ENCODE measurements around the gene GAB2. TPM values are rescaled to one million over a fixed set of nuclear protein-coding genes. Genes with fewer than 3 reads are reported as not detected.
A peak's percentile ranks its signal among the peaks of the same experiment; 100 is the strongest.

The GAB2 gene
- total and polyA plus RNA-seq, 2 of the 4 experiments (the other 2 are of a cell fraction), result 3.3 to 5.9 TPM

DNA sequence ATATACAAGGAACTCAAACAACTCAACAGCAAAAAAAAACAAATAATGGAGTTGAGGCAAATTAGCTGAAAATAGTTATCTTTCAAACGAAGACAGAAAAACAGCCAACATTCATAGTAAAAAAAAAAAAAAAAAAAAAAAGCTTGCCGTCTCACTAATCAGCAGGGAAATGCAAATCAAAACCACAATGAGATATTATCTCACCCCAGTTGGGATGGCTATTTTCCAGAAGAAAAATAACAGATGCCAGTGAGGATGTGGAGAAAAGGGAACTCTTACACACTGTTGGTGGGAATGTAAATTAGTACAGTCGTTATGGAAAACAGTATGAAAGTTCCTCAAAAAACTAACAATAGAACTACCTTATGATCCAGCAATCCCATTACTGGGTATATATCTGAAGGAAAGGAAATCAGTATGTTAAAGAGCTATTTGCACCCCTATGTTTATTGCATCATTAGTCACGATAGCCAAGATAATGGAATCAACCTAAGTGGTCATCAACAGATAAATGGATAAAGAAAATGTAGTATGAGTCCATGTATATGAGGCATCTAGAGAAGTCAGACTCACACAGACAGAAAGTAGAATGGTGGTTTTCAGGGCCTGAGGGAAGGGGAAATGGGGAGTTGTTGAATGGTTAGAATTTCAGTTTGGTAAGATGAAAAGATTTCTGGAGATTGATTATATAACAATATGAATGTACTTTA, 172.9 kb downstream of the GAB2 start:
- H3K79me1 ChIP-seq (ENCODE audit: low read depth in 1 of 2, low read length in 2 of 2), result peaks cover 0 to 4% of the 10 kb centered on the region in 2 experiments; a peak in 1 of 4 replicates
- no peaks in the 10 kb centered on the region for H3K4me1 ChIP-seq (ENCODE audit: control insufficient read depth, insufficient read depth, low read length)
- ChIA-PET CTCF (no interaction called here), POLR2A (ENCODE audit: unreplicated experiment) (no interaction called here)
- H4K91ac ChIP-seq (ENCODE audit: insufficient read depth, low read depth, low read length), result no peak overlapping the region
- H2BK5ac ChIP-seq (ENCODE audit: low read depth, low read length, poor library complexity, severe bottlenecking), result no peak overlapping the region
- no peak overlapping the region for H2BK20ac ChIP-seq (ENCODE audit: low read depth, low read length)
- no TSS peak for BruUV-seq (replicated peaks)
- no peak overlapping the region for H3K56ac ChIP-seq (ENCODE audit: extremely low read depth, insufficient read depth, low read length)
- H3K27me3 ChIP-seq (ENCODE audit: control insufficient read depth, insufficient read depth, low read length), result no peaks in the 10 kb centered on the region
- no peak overlapping the region for H4K5ac ChIP-seq (ENCODE audit: low read depth, low read length)
- no CpG with 5 or more reads among the region's 4 CpGs for WGBS, 2 experiments (ENCODE audit: extremely low coverage in 2 of 2, insufficient read length in 1 of 2)
- H2AK5ac ChIP-seq (ENCODE audit: low read depth, low read length), result no peak overlapping the region
- no peaks in the 10 kb centered on the region for H3K9me1 ChIP-seq (ENCODE audit: insufficient read depth, low read length)
- TF ChIP-seq CEBPB (IDR thresholded peaks at IDR 0.05; ENCODE audit: low read depth, low read length) (peak; percentile 31), MXI1 (IDR thresholded peaks at IDR 0.05; ENCODE audit: borderline replicate concordance, low read depth, low read length) (no peak), MAZ (IDR thresholded peaks at IDR 0.05; ENCODE audit: borderline replicate concordance, low read depth, low read length) (no peak), SMC3 (IDR thresholded peaks at IDR 0.05; ENCODE audit: low read depth, low read length) (no peak), RCOR1 (IDR thresholded peaks at IDR 0.05; ENCODE audit: insufficient replicate concordance, low read length) (no peak)
- peaks cover under 1% of the 10 kb centered on the region; the same call in 1 of the 2 replicates for H4K20me1 ChIP-seq (ENCODE audit: insufficient read depth, low read length)
- H3K18ac ChIP-seq (ENCODE audit: low read depth, low read length), result no peak overlapping the region
- H3K14ac ChIP-seq (replicated peaks; ENCODE audit: low read depth, low read length), result no peak overlapping the region
- no peak overlapping the region for H2BK120ac ChIP-seq (ENCODE audit: low read depth, low read length)
- no peak overlapping the region for H3K4me3 ChIP-seq (ENCODE audit: insufficient read depth, low read depth, low read length)
- no peak overlapping the region for H2AFZ ChIP-seq (replicated peaks; ENCODE audit: low read length, poor library complexity)
- no peak overlapping the region for H4K8ac ChIP-seq (ENCODE audit: low read depth in 2 of 2, low read length in 2 of 2)
- 0 out of 2 replicates have a peak, but pooled peaks cover 5% of the 10 kb centered on the region for H3K9me3 ChIP-seq (ENCODE audit: control insufficient read depth, insufficient read depth, low read length)
- no peak overlapping the region for H3K9ac ChIP-seq (ENCODE audit: low read depth, low read length)
- no peak overlapping the region for H3K4ac ChIP-seq (ENCODE audit: low read depth, low read length)
- no peak overlapping the region for H3K27ac ChIP-seq (ENCODE audit: insufficient read depth, low read length)
- DNase-seq (no peak), ATAC-seq (ENCODE audit: low read depth) (no peak)
- no peak overlapping the region for H2AK9ac ChIP-seq (replicated peaks; ENCODE audit: low read depth, low read length, poor library complexity)
- no peak overlapping the region for H3K4me2 ChIP-seq (ENCODE audit: low read depth, low read length)
- peaks cover 3% of the 10 kb centered on the region; the same call in 1 of the 2 replicates for H3K36me3 ChIP-seq (ENCODE audit: control insufficient read depth, insufficient read depth, low read length)
- intact Hi-C loops (cut with micrococcal nuclease) (no loop called here), in situ Hi-C loops (cut with MboI; ENCODE audit: low sequenced_read_pairs) (no loop called here), dilution Hi-C loops (cut with HindIII; ENCODE audit: low sequenced_read_pairs, unreplicated experiment) (no loop called here)
- no peak overlapping the region for H3K23ac ChIP-seq (ENCODE audit: low read depth, low read length)
- no peak overlapping the region for H2BK15ac ChIP-seq (ENCODE audit: low read depth, low read length)

Data from IMR-90 (cell line).